ENCODE data around the gene RNF121.

- TF ChIP-seq CTCF (IDR thresholded peaks at IDR 0.05; ENCODE audit: low read length) = no peak
- no peak for TF ChIP-seq EZH2 (optimal IDR thresholded peaks at IDR 0.05; ENCODE audit: low read depth, low read length)
Observed at GRCh38 chr11:71930556-71931244, 1.9 kb downstream of the RNF121 start.

All from MM.1S (cell line).